GM12801 (cell line): ENCODE data around the gene LNPEP.

ENCODE experiments used
- CTCF ChIP-seq: IDR thresholded peaks from one replicate; pipeline ENCODE4 v1.5.1; 2011; ENCODE audit warnings: control low read depth; ENCODE audit not compliant: insufficient read length; ENCODE audit errors: extremely low read depth

The LNPEP gene

GRCh38 chr5:96946381-96946780, 10.5 kb downstream of the LNPEP start:
- no peak for TF ChIP-seq CTCF

DNA sequence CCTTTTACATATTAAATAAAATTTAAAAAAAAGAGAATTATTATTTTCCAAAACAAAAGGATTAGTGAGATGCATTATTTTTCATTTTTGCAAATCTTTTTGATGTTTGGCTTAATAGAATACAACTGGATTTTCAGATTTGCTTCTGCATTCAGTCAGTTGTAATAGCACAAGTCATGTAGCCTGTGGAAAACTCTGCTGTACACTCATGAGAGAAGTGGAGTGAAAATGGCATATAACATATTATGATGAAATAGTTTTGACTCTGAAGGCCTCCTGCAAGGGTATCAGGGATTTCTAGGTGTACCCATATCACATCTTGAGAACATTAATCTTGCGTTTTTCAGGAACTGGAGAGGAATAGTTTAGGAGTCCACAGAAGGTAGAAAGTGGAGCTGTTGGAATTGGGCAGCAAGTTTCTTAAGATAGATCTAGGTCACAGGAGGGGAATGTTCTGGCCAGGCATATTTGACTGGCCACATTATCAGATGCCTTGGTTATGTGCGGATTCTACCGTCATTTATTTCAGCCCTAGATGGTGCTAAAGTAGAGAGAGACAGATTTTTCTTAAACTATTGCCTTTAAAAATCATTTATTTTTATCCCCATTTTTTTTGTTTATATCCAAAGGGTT, 16.4 kb downstream of the LNPEP start:
- TF ChIP-seq CTCF, result no peak

GRCh38 chr5:96952974-96953730, 17.3 kb downstream of the LNPEP start:
- no peak for TF ChIP-seq CTCF

DNA sequence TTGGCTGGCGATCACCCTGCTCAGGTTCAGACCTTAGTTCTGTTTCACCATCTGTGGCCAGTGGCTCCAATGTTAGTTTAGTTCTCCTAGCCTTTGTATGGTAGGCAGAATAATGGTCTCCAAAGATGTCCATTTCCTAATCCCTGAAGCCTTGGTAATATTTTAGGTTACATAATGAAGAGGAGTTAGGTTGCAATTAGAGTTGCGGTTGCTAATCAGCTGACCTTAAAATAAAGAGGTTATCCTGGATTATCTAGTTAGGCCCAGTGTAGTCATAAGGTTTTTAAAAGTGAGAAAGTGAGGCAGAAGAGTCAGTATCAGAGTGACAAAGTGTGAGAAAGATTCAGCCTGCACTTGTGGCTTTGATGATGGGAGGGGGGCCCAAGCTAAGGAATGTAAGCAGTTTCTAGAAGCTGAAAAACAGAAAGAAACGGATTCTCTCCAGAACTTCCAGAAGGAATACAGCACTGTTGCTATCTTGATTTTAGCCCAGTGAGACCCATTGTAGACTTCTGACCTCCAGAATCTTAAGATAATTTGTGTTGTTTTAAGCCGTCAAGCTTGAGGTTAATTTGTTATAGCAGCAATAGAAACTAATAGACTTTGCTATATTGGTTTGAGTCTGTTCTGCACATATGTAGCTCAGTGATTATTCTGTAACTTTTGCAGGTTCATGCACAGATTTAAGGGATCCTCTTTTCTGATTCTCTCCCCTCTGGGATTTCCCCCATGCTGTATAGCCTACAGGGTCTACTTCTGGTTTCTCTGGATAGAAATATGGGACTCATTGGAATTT, 21.6 kb downstream of the LNPEP start:
- no peak for TF ChIP-seq CTCF

DNA sequence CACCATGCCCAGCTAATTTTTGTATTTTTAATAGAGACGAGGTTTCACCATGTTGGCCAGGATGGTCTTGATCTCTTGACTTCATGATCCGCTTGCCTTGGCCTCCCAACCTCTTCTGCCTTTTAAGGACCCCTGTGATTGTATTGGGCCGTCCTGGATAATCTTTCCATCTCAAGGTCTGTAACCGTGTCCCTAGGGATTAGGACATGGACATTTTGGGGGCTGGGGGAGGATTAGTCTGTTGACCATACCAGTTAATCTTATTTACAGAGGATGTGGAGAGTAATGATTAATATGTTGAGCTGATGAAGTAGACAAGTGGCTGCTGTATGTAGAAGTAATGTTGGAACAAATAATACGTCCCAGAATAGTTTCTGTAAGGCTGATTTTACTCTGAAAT, 23.1 kb downstream of the LNPEP start:
- TF ChIP-seq CTCF, result no peak

DNA sequence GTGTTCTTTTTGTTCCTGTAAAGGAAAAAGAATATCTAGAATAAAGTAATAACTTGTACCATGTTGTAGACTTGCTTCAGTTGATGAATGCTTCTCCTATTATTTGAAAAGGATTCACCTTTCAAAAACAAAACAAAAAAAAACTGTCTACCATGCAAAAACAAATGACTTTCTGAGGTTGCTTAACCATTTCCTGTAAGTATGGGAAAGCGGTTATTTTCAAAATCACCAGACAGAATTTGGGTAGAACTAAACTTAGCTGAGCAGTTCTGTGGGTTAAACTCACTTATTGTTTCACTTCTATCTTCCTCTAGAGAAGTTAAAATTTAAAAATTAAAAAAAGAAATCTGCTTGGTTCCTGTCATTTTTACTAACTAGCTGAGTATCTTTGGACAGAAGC, 25.2 kb downstream of the LNPEP start:
- no peak for TF ChIP-seq CTCF

DNA sequence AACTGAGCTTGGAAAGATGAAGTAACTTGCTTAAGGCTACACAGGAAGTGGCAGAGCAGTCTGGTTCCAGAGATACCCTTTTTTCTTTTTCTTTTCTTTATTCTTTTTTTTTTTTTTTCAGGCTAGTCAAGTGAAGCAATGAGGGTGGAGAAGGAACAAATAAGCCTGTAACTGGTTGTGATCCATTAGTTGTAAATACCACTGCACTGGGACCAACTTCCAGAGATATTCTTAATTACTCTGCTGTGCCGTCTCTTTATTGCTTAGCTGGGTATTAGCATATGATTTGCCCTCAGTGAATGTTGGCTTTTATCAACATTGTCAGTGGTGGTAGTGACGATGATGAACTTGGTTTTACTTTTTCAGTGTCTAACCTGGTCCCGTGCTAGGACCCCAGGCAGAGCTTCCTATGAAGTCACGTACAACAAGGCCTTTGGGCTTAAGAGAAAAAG, 26.7 kb downstream of the LNPEP start:
- TF ChIP-seq CTCF, result no peak
